Measurements from ENCODE around the gene FAM135A. TPM values are rescaled to one million over a fixed set of nuclear protein-coding genes. Genes with fewer than 3 reads are reported as not detected.

The FAM135A gene
- total and polyA plus RNA-seq, 12 donors = 4.8 to 18.0 (median 12.8) TPM

DNA sequence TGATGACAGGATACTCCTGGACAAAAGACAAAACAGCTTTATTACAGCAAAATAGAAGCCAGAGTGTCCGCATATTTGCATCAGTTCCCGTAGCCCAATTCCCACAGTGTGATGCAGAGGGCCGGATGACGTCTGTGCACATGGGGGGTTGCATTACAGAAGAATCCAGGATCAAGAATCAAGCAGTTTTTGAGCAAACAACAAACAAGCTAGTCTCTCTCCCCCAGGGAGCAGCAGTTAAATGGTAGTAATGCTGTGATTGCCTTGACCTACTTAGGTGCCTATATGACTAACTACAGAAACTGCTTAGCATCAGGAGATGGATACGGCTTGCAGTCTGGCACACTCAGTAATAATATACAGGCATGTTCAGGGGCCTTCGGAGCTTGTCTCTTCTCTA is 150.2 kb downstream of the FAM135A start:
- Histone ChIP-seq H3K4me3 (no peak overlapping the region), H3K9me3 (no peaks in the 10 kb centered on the region), H3K4me1 (peaks cover 0 to 15% (median 5%) of the 10 kb centered on the region in 9 donors), H3K36me3 (peaks cover 0 to 16% (median 0%) of the 10 kb centered on the region in 9 donors), H3K27ac (no peak overlapping the region), H3K27me3 (no peaks in the 10 kb centered on the region)
- ATAC-seq (no peak), DNase-seq (no peak)
- TF ChIP-seq, protein P1, sequence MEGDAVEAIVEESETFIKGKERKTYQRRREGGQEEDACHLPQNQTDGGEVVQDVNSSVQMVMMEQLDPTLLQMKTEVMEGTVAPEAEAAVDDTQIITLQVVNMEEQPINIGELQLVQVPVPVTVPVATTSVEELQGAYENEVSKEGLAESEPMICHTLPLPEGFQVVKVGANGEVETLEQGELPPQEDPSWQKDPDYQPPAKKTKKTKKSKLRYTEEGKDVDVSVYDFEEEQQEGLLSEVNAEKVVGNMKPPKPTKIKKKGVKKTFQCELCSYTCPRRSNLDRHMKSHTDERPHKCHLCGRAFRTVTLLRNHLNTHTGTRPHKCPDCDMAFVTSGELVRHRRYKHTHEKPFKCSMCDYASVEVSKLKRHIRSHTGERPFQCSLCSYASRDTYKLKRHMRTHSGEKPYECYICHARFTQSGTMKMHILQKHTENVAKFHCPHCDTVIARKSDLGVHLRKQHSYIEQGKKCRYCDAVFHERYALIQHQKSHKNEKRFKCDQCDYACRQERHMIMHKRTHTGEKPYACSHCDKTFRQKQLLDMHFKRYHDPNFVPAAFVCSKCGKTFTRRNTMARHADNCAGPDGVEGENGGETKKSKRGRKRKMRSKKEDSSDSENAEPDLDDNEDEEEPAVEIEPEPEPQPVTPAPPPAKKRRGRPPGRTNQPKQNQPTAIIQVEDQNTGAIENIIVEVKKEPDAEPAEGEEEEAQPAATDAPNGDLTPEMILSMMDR (IDR thresholded peaks at IDR 0.05) = no peak
- 70 to 73% methylated on average over 6 of the region's 6 CpGs for WGBS, 2 donors
- intact Hi-C loops (cut with DNase I) = loop anchor here in 2 of 10 donors (10.0 kb wide), 2 partner anchors 101 to 121 kb away; partner anchors contain the start of gene SMAP1 (in 1 of the 2)

DNA sequence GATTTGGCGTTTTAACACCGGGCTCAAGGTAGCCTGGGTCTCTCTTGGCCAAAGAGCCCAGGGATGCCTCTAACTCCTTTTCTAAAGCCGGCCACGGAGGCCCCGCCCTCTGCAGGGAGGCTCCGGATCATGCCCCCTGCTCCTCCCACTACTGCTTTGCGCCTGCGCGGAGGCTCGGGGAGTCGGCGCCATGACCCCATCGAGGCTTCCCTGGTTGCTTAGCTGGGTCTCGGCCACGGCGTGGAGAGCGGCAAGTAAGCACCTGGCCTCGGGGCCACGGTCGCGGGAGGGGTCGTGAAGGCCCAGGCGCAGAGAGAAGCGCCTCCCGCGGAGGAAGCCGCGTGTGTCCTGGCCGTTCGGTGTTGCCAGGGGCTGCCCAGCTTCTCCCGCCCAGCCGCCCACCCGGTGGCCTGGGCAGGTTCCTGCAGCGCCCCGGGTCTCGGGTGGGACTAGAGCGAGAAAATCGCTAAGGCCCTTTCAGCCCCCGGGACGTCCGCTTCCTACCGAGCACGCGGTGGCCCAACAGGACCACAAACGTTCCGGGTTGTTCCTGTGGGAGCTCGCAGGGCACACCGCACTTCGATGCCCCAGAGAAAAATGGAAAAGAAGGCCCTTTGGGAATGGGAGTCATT is 153.6 kb downstream of the FAM135A start, which contains the start of gene SDHAF4:
TSS of gene SDHAF4 (plus strand) at position 180 of the 632 bp plus-strand sequence. CDS start at position 191, 11 bp downstream.
- ATAC-seq (peak; percentile 99 to 100 (median 100)), DNase-seq (peak; percentile 94 to 96)
- Histone ChIP-seq H3K27me3 (no peaks in the 10 kb centered on the region), H3K27ac (peak within 1 kb of the TSS; percentile 49 to 95 (median 90)), H3K9me3 (no peaks in the 10 kb centered on the region), H3K4me3 (peak within 1 kb of the TSS; percentile 71 to 93 (median 81)), H3K4me1 (peaks cover 0 to 15% (median 5%) of the 10 kb centered on the region in 9 donors), H3K36me3 (peaks cover 0 to 3% (median 0%) of the 10 kb centered on the region in 9 donors)
- intact Hi-C loops (cut with DNase I) = loop anchor here in 6 of 10 donors (5.0 to 10.0 kb wide), 4 partner anchors 98 to 120 kb away; partner anchors contain the start of gene SMAP1 (in 5 of the 6)
- WGBS, 2 donors = 0% methylated on average over 48 to 49 of the region's 49 CpGs
- TF ChIP-seq, protein P1 (IDR thresholded peaks at IDR 0.05) = peak in 1 of 9 donors; percentile 38

DNA sequence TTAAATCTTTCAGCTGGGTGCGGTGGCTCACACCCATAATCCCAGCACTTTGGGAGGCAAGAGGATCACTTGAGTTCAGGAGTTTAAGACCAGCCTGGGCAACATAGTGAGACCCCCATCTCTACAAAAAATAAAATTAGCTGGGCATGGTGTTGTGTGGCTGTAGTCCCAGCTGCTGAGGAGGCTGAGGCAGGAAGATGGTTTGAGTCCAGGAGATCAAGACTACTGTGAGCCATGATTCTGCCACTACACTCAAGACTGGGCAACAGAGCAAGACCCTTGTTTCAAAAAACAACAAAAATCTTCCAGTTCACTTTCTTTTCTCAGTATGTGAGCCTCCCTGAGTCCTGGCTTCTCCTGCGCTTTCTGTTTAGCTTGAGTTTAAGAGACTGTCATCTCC is 161.3 kb downstream of the FAM135A start:
- DNase-seq (no peak), ATAC-seq (no peak)
- intact Hi-C loops (cut with DNase I) = no loop called here
- Histone ChIP-seq H3K36me3 (peaks cover 0 to 8% (median 0%) of the 10 kb centered on the region in 9 donors), H3K4me3 (no peak overlapping the region), H3K4me1 (no peaks in the 10 kb centered on the region), H3K9me3 (no peaks in the 10 kb centered on the region), H3K27me3 (no peaks in the 10 kb centered on the region), H3K27ac (no peak overlapping the region)
- 95 to 100% methylated on average over 2 of the region's 2 CpGs for WGBS, 2 donors
- TF ChIP-seq, protein P1 (IDR thresholded peaks at IDR 0.05) = no peak

DNA sequence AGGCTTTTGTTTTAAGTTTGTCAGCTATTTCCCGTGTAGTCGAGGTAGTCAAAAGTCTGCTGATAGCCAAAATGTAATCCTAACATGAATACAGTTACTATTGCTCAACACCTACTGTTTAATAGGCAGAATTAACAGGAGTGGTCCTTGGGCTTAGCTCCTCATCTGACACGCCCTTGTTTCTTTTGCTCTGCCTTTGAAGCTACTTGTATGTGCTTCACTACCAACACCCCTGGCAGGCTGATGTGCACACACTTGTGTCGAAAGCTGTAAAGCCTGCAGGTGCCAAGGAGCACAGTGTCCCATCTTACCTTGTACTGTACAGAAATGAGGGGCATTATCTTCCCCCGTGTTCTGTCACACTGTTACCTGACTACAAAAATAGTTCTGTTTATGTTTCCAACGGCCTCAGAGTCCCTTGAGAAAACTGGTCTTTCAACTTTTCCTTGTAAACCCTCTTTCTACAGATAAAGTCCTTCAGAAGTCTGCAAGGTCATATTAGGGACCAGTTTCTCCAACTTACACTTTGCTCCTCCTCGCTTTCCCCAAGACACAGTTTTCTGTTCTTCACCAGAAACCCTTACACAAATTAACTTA is 162.7 kb downstream of the FAM135A start:
- 65% methylated on average over 7 of the region's 7 CpGs for WGBS, 2 donors
- intact Hi-C loops (cut with DNase I) = no loop called here
- TF ChIP-seq, protein P1 (IDR thresholded peaks at IDR 0.05) = no peak

More for the DNA sequence above, 162.7 kb downstream of the FAM135A start:
- DNase-seq (no peak), ATAC-seq (no peak)
- no peak overlapping the region for H3K4me3 ChIP-seq
- no peaks in the 10 kb centered on the region for H3K4me1 ChIP-seq
- H3K9me3 ChIP-seq = no peaks in the 10 kb centered on the region
- H3K27me3 ChIP-seq = no peaks in the 10 kb centered on the region
- H3K36me3 ChIP-seq = peaks cover 0 to 21% (median 7%) of the 10 kb centered on the region in 9 donors
- no peak overlapping the region for H3K27ac ChIP-seq
